Mammary epithelial cell (primary cell): ENCODE measurements around the gene DCC.

Experiments
- EZH2 ChIP-seq: IDR thresholded peaks from 2 replicates; pipeline ENCODE4 v1.6.1; 2012; ENCODE audit warnings: low read length, inconsistent platforms, borderline replicate concordance
- TF ChIP-seq, protein P1 (sequence below), 2 donors: IDR thresholded peaks in 1 of 2; conservative IDR thresholded peaks in 1 of 2; 2 replicates each; pipeline ENCODE4 v1.5.1; 2011 to 2012; ENCODE audit warnings: inconsistent platforms in 2 of 2, low read length in 2 of 2, mild to moderate bottlenecking in 2 of 2, control low read depth in 1 of 2, low read depth in 1 of 2; ENCODE audit not compliant: insufficient read depth in 1 of 2; ENCODE audit errors: extremely low read depth in 1 of 2

DNA sequence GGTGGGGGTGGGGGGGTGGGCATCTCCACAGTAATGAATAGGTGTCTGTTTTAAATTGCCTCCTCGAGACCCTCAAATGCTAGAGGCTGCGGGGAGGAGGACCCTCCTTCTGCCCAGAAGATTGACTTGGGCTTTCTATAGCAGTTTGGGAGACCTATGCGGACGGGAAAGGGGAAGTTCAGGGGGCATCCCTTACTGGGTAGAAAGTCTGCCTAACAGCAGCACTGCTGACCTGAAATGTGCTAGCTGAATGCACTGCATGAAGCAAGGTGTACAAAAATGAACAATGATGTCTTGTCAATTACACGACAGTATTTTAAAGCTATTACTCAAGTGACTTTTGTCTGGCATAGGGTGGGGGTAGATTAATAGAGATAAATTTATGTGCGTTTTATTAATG, 2.5 kb downstream of the DCC start:
- TF ChIP-seq EZH2, result no peak
- TF ChIP-seq, protein P1, sequence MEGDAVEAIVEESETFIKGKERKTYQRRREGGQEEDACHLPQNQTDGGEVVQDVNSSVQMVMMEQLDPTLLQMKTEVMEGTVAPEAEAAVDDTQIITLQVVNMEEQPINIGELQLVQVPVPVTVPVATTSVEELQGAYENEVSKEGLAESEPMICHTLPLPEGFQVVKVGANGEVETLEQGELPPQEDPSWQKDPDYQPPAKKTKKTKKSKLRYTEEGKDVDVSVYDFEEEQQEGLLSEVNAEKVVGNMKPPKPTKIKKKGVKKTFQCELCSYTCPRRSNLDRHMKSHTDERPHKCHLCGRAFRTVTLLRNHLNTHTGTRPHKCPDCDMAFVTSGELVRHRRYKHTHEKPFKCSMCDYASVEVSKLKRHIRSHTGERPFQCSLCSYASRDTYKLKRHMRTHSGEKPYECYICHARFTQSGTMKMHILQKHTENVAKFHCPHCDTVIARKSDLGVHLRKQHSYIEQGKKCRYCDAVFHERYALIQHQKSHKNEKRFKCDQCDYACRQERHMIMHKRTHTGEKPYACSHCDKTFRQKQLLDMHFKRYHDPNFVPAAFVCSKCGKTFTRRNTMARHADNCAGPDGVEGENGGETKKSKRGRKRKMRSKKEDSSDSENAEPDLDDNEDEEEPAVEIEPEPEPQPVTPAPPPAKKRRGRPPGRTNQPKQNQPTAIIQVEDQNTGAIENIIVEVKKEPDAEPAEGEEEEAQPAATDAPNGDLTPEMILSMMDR (conservative IDR thresholded peaks at IDR 0.05 in 1 of 2, IDR thresholded peaks at IDR 0.05 in 1 of 2; ENCODE audit: extremely low read depth in 1 of 2, insufficient read depth in 1 of 2, low read depth in 1 of 2, low read length in 2 of 2), result no peak
